ENCODE results near the gene AUTS2. TPM values are rescaled to one million over a fixed set of nuclear protein-coding genes. Genes with fewer than 3 reads are reported as not detected.

The AUTS2 gene
- total RNA-seq, 1 donor from 2014 or later, result 7.7 TPM

GRCh38 chr7:70805360-70805759 is 1207.1 kb downstream of the AUTS2 start:
- intact Hi-C loops (cut with micrococcal nuclease), result no loop called here

- intact Hi-C loops (cut with micrococcal nuclease), result no loop called here
Measured at GRCh38 chr7:70807650-70808049, 1209.4 kb downstream of the AUTS2 start.

GRCh38 chr7:70808876-70809275 is 1210.6 kb downstream of the AUTS2 start:
- intact Hi-C loops (cut with micrococcal nuclease), result no loop called here

GRCh38 chr7:70810558-70811139 is 1212.4 kb downstream of the AUTS2 start:
- intact Hi-C loops (cut with micrococcal nuclease), result no loop called here

GRCh38 chr7:70812511-70812910 is 1214.2 kb downstream of the AUTS2 start:
- intact Hi-C loops (cut with micrococcal nuclease), result no loop called here

GRCh38 chr7:70822490-70822889 is 1224.2 kb downstream of the AUTS2 start:
- intact Hi-C loops (cut with micrococcal nuclease), result loop anchor here (10.0 kb wide), 1 partner anchor 1672 kb away; no protein-coding TSS in a partner anchor

- intact Hi-C loops (cut with micrococcal nuclease), result loop anchor here (1.0 to 10.0 kb wide), 3 partner anchors 903 to 1665 kb away; no protein-coding TSS in a partner anchor
Measured at GRCh38 chr7:70829221-70830059, 1231.2 kb downstream of the AUTS2 start.

- intact Hi-C loops (cut with micrococcal nuclease), result no loop called here
Measured at GRCh38 chr7:70830060-70830395, 1231.8 kb downstream of the AUTS2 start.

- intact Hi-C loops (cut with micrococcal nuclease), result no loop called here
Measured at GRCh38 chr7:70830426-70830825, 1232.2 kb downstream of the AUTS2 start.

- intact Hi-C loops (cut with micrococcal nuclease), result no loop called here
Measured at GRCh38 chr7:70833726-70834125, 1235.5 kb downstream of the AUTS2 start.

- intact Hi-C loops (cut with micrococcal nuclease), result no loop called here
Measured at GRCh38 chr7:70834424-70834823, 1236.1 kb downstream of the AUTS2 start.

GRCh38 chr7:70835658-70836057 is 1237.4 kb downstream of the AUTS2 start:
- intact Hi-C loops (cut with micrococcal nuclease), result no loop called here

- intact Hi-C loops (cut with micrococcal nuclease), result no loop called here
Measured at GRCh38 chr7:70836279-70836678, 1238.0 kb downstream of the AUTS2 start.

GRCh38 chr7:70836946-70837345 is 1238.7 kb downstream of the AUTS2 start:
- intact Hi-C loops (cut with micrococcal nuclease), result no loop called here

GRCh38 chr7:70837589-70837988 is 1239.3 kb downstream of the AUTS2 start:
- intact Hi-C loops (cut with micrococcal nuclease), result no loop called here

- intact Hi-C loops (cut with micrococcal nuclease), result no loop called here
Measured at GRCh38 chr7:70838292-70838907, 1240.1 kb downstream of the AUTS2 start.
